HG03108 (cell line): ENCODE measurements around the gene LHCGR.

ENCODE experiments used
- ATAC-seq: cut with Tn5 transposase; IDR thresholded peaks from one replicate; pipeline ENCODE4 v1.9.1; 2021; ENCODE audit warnings: moderate library complexity; ENCODE audit not compliant: unreplicated experiment

LHCGR gene

GRCh38 chr2:48755473-48755872 is at the start of gene LHCGR:
LHCGR (minus strand) TSS chr2:48755724; CDS start chr2:48755671, 53 bp downstream.
- ATAC-seq: no peak

- no peak for ATAC-seq
Measured at GRCh38 chr2:48799601-48800000, 44.1 kb upstream of the LHCGR start.

- ATAC-seq: no peak
Measured at GRCh38 chr2:48795065-48795464, 39.5 kb upstream of the LHCGR start.

- ATAC-seq: no peak
Measured at GRCh38 chr2:48793671-48794070, 38.1 kb upstream of the LHCGR start.

GRCh38 chr2:48792030-48792429 is 36.5 kb upstream of the LHCGR start:
- no peak for ATAC-seq

GRCh38 chr2:48790407-48791170 is 35.1 kb upstream of the LHCGR start:
- no peak for ATAC-seq

GRCh38 chr2:48787580-48787979 is 32.1 kb upstream of the LHCGR start:
- no peak for ATAC-seq

- no peak for ATAC-seq
Measured at GRCh38 chr2:48781366-48781765, 25.8 kb upstream of the LHCGR start.

GRCh38 chr2:48779019-48779716 is 23.6 kb upstream of the LHCGR start:
- ATAC-seq: no peak

GRCh38 chr2:48774251-48774650 is 18.7 kb upstream of the LHCGR start:
- ATAC-seq: no peak

GRCh38 chr2:48771241-48772014 is 15.9 kb upstream of the LHCGR start:
- no peak for ATAC-seq

GRCh38 chr2:48770181-48770580 is 14.7 kb upstream of the LHCGR start:
- no peak for ATAC-seq

- no peak for ATAC-seq
Measured at GRCh38 chr2:48768669-48769068, 13.1 kb upstream of the LHCGR start.

GRCh38 chr2:48767330-48767729 is 11.8 kb upstream of the LHCGR start:
- no peak for ATAC-seq

- no peak for ATAC-seq
Measured at GRCh38 chr2:48760826-48761225, 5.3 kb upstream of the LHCGR start.

- no peak for ATAC-seq
Measured at GRCh38 chr2:48759682-48760081, 4.2 kb upstream of the LHCGR start.

- peak; percentile 56 for ATAC-seq
Measured at GRCh38 chr2:48756289-48756688, 765 bp upstream of the LHCGR start.

- ATAC-seq: no peak
Measured at GRCh38 chr2:48754874-48755273, 650 bp downstream of the LHCGR start.

GRCh38 chr2:48753228-48753627 is 2.3 kb downstream of the LHCGR start:
- ATAC-seq: no peak

- peak; percentile 55 for ATAC-seq
Measured at GRCh38 chr2:48750128-48750739, 5.3 kb downstream of the LHCGR start.
